Activated CD4-positive, alpha-beta memory T cell treated with anti-CD3 and anti-CD28 coated beads for 36 hours (primary cell): ENCODE data around the gene YWHAB. TPM values are rescaled to one million over a fixed set of nuclear protein-coding genes. Genes with fewer than 3 reads are reported as not detected.

Experiments used
- CTCF ChIA-PET: fragments of 350-600 bp; sonication (Branson Sonifier 250); formaldehyde crosslinking; loops from one replicate; lab custom pipeline; 2021; ENCODE audit warnings: antibody characterized with exemption, inconsistent platforms; lab: Charles Lee
- POLR2A ChIA-PET: fragments of 350-600 bp; sonication (Branson Sonifier 250); formaldehyde crosslinking; loops from one replicate; lab custom pipeline; 2021; ENCODE audit warnings: antibody characterized with exemption; lab: Charles Lee
- DNase-seq: peaks from one replicate; pipeline ENCODE4 v3.0.0-alpha.2; 2020
- H3K27ac Mint-ChIP-seq: one replicate; pipeline ENCODE4 v1.8.0; 2021; ENCODE audit warnings: mixed read lengths
- H3K27me3 Mint-ChIP-seq: one replicate; pipeline ENCODE4 v1.8.0; 2021; ENCODE audit warnings: mixed read lengths
- H3K36me3 Mint-ChIP-seq: one replicate; pipeline ENCODE4 v1.8.0; 2021; ENCODE audit warnings: mixed read lengths
- H3K4me1 Mint-ChIP-seq: one replicate; pipeline ENCODE4 v1.8.0; 2021; ENCODE audit warnings: low read depth, mixed read lengths
- H3K4me3 Mint-ChIP-seq: one replicate; pipeline ENCODE4 v1.8.0; 2021; ENCODE audit warnings: mild to moderate bottlenecking, mixed read lengths
- H3K9me3 Mint-ChIP-seq: one replicate; pipeline ENCODE4 v1.8.0; 2021; ENCODE audit warnings: mixed read lengths
- intact Hi-C: fragments of 100-400 bp; cut with micrococcal nuclease; formaldehyde crosslinking; loops from one replicate; pipeline ENCODE4 v1.15.1; 2023
- total RNA-seq, 2 experiments: library from RNA; stranded (reverse); gene quantifications; one replicate each; pipeline ENCODE4 v1.2.3, GENCODE V29; 2021

YWHAB gene
- total RNA-seq, 2 experiments from 2014 or later = 280 to 284 TPM

- intact Hi-C loops = no loop called here
- no peak for DNase-seq
- no peak overlapping the region for H3K4me3 Mint-ChIP-seq
- H3K27me3 Mint-ChIP-seq = no peaks in the 10 kb centered on the region
- no peak overlapping the region for H3K27ac Mint-ChIP-seq
- peaks cover 12% of the 10 kb centered on the region for H3K4me1 Mint-ChIP-seq
- H3K9me3 Mint-ChIP-seq = no peaks in the 10 kb centered on the region
- POLR2A ChIA-PET = interaction anchor here (0.6 to 1.3 kb wide), 3 partner anchors 19 to 450 kb away, joined by 3 read pairs; no protein-coding TSS in a partner anchor
- CTCF ChIA-PET = interaction anchor here (0.6 to 1.0 kb wide), 4 partner anchors 16 to 100 kb away, joined by 3 to 6 read pairs (median 4); no protein-coding TSS in a partner anchor
- peaks cover 47% of the 10 kb centered on the region for H3K36me3 Mint-ChIP-seq
Measured at GRCh38 chr20:44942264-44942973, 56.9 kb downstream of the YWHAB start.

GRCh38 chr20:44943828-44944227, 58.3 kb downstream of the YWHAB start:
- H3K4me1 Mint-ChIP-seq = peaks cover 12% of the 10 kb centered on the region
- DNase-seq = no peak
- intact Hi-C loops = no loop called here
- H3K4me3 Mint-ChIP-seq = no peak overlapping the region
- H3K27ac Mint-ChIP-seq = no peak overlapping the region
- ChIA-PET POLR2A (no interaction called here), CTCF (no interaction called here)
- H3K36me3 Mint-ChIP-seq = peaks cover 50% of the 10 kb centered on the region
- no peaks in the 10 kb centered on the region for H3K9me3 Mint-ChIP-seq
- H3K27me3 Mint-ChIP-seq = no peaks in the 10 kb centered on the region

DNA sequence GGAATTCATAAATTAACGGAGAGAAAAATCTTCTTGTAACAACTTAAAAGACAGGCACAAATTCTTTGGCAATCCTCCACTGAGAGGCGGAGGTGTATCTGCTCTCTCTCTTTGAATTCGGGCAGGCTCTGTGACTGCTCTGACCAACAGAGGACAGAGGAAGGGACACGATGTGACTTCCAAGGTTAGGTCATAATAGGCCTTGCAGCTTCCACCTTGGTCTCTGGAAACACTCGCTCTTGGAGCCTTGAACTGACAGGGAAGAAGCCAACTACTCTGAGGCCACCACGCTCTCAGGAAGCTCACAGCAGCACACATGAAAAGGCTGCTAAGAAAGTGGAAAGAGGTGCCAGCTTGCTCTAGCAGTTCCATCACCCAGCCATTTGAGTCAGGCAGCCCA, 59.8 kb downstream of the YWHAB start:
- CTCF ChIA-PET = interaction anchor here (0.7 kb wide), 1 partner anchor 285 kb away, joined by 4 read pairs; no protein-coding TSS in a partner anchor
- Mint-ChIP-seq H3K4me3 (no peak overlapping the region), H3K36me3 (peaks cover 55% of the 10 kb centered on the region)

GRCh38 chr20:44946271-44946852, 60.9 kb downstream of the YWHAB start:
- DNase-seq = no peak
- Mint-ChIP-seq H3K4me1 (peaks cover 2% of the 10 kb centered on the region), H3K9me3 (no peaks in the 10 kb centered on the region), H3K4me3 (no peak overlapping the region), H3K27ac (peak overlapping the region; percentile 3), H3K36me3 (peaks cover 62% of the 10 kb centered on the region), H3K27me3 (no peaks in the 10 kb centered on the region)
- ChIA-PET CTCF (interaction anchor here (0.6 kb wide), 1 partner anchor 428 kb away, joined by 4 read pairs; no protein-coding TSS in a partner anchor), POLR2A (no interaction called here)
- intact Hi-C loops = no loop called here

More for the DNA sequence above, 59.8 kb downstream of the YWHAB start:
- no peak for DNase-seq
- peaks cover 7% of the 10 kb centered on the region for H3K4me1 Mint-ChIP-seq
- POLR2A ChIA-PET = no interaction called here
- no peak overlapping the region for H3K27ac Mint-ChIP-seq
- no peaks in the 10 kb centered on the region for H3K9me3 Mint-ChIP-seq
- intact Hi-C loops = no loop called here
- no peaks in the 10 kb centered on the region for H3K27me3 Mint-ChIP-seq

DNA sequence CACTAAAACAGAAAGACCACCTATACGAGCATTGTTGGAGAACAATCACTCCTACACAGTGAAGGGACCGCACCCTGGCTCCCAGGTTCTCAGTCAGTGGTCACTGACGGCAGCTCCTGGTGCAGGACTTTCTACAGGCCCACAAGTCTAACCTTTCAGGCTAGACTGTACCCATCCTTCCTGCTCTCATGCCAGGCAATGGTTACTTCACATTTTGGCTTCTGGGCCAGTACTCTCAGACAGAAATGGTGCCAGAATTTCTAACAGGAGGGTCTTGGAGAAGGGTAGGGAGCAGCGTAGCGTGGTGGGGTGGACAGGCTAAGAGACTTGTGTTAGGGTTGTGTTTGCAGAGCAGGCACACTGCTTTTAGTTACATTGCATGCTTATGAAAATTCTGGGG, 62.6 kb downstream of the YWHAB start:
- ChIA-PET POLR2A (no interaction called here), CTCF (no interaction called here)
- H3K27ac Mint-ChIP-seq = peak overlapping the region; percentile 9
- H3K9me3 Mint-ChIP-seq = no peaks in the 10 kb centered on the region
- peaks cover 7% of the 10 kb centered on the region for H3K4me1 Mint-ChIP-seq
- intact Hi-C loops = no loop called here
- no peaks in the 10 kb centered on the region for H3K27me3 Mint-ChIP-seq
- no peak overlapping the region for H3K4me3 Mint-ChIP-seq
- DNase-seq = no peak
- peaks cover 66% of the 10 kb centered on the region for H3K36me3 Mint-ChIP-seq

DNA sequence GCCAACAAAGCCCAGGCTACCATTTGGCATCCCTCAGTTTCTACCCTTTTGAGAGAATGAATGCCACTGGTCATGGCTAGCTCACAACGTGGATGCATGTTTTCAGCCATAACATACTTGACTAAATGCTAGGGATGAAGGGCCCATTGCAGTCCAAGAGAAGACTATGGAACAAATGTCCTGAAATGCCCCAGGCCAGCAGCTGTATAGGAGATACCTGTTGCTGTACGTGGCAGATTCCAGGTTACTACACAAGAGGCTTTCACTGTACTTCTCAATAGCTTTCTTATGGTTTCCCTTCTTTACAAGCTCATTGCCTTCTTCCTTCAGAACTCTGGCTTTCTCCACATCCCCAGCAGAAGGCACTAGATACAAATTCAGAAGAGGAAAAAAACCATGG, 63.0 kb downstream of the YWHAB start:
- peaks cover 70% of the 10 kb centered on the region for H3K36me3 Mint-ChIP-seq

GRCh38 chr20:44950368-44950767, 64.9 kb downstream of the YWHAB start:
- ChIA-PET POLR2A (no interaction called here), CTCF (no interaction called here)
- H3K4me1 Mint-ChIP-seq = peaks cover 7% of the 10 kb centered on the region
- DNase-seq = no peak
- no peak overlapping the region for H3K27ac Mint-ChIP-seq
- no peaks in the 10 kb centered on the region for H3K9me3 Mint-ChIP-seq
- H3K27me3 Mint-ChIP-seq = no peaks in the 10 kb centered on the region
- no peak overlapping the region for H3K4me3 Mint-ChIP-seq
- intact Hi-C loops = no loop called here
- H3K36me3 Mint-ChIP-seq = peaks cover 74% of the 10 kb centered on the region

More for the DNA sequence above, 63.0 kb downstream of the YWHAB start:
- Mint-ChIP-seq H3K4me1 (peaks cover 7% of the 10 kb centered on the region), H3K9me3 (no peaks in the 10 kb centered on the region), H3K27me3 (no peaks in the 10 kb centered on the region), H3K27ac (peak overlapping the region; percentile 9), H3K4me3 (no peak overlapping the region)
- intact Hi-C loops = no loop called here
- ChIA-PET POLR2A (no interaction called here), CTCF (no interaction called here)
- no peak for DNase-seq

GRCh38 chr20:44952731-44953130, 67.2 kb downstream of the YWHAB start:
- POLR2A ChIA-PET = interaction anchor here (0.8 kb wide), 1 partner anchor 11 kb away, joined by 3 read pairs; no protein-coding TSS in a partner anchor
- Mint-ChIP-seq H3K27ac (peak overlapping the region; percentile 2), H3K4me3 (no peak overlapping the region), H3K27me3 (no peaks in the 10 kb centered on the region), H3K4me1 (peaks cover 11% of the 10 kb centered on the region), H3K36me3 (peaks cover 79% of the 10 kb centered on the region), H3K9me3 (no peaks in the 10 kb centered on the region)
- CTCF ChIA-PET = interaction anchor here (1.2 kb wide), 1 partner anchor 142 kb away, joined by 3 read pairs; no protein-coding TSS in a partner anchor
- intact Hi-C loops = no loop called here
- no peak for DNase-seq

DNA sequence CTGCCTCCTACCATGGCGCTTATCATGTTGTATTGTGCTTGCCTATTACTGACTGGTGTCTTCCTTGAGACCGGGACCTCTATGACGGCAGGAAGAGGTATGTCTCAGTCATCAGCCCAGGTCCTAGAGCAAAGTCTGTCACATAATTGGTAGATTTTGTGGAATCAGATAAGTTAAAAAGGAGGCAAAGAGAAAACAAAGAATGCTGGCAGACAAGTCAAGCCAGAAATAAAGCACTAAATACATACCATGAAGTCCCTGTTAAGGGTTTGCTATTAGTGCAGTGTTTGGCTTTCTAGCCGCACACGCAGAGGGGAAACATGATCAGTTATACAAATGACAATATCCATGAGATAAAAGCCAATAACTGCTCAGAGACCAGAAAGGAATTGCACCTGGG, 68.7 kb downstream of the YWHAB start:
- POLR2A ChIA-PET = no interaction called here
- CTCF ChIA-PET = no interaction called here
- Mint-ChIP-seq H3K36me3 (peaks cover 79% of the 10 kb centered on the region), H3K27ac (no peak overlapping the region), H3K27me3 (no peaks in the 10 kb centered on the region), H3K4me1 (peaks cover 25% of the 10 kb centered on the region), H3K9me3 (no peaks in the 10 kb centered on the region), H3K4me3 (no peak overlapping the region)
- intact Hi-C loops = no loop called here
- DNase-seq = no peak

DNA sequence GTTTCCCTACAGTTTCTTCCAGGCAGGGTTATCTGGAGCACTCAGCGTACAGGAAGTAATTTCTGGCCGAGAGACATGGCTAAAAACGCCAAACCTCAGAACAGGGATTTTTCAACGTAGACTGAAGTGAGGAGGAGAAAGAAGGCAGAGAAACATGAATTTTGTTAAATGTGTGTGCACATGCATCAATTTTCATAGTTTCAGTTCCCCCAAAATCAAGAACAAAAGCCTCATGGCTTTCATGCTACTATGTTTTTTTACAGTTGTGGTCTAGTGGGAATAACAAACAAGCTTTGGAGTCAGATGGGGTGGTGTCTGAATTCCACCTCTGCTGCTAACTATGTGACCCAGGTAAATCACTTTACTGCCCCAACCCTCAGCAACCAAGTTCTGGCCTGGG, 69.8 kb downstream of the YWHAB start:
- Mint-ChIP-seq H3K4me1 (peaks cover 30% of the 10 kb centered on the region), H3K9me3 (no peaks in the 10 kb centered on the region), H3K27ac (no peak overlapping the region), H3K36me3 (peaks cover 76% of the 10 kb centered on the region), H3K4me3 (no peak overlapping the region), H3K27me3 (no peaks in the 10 kb centered on the region)
- intact Hi-C loops = no loop called here
- DNase-seq = no peak
- ChIA-PET POLR2A (no interaction called here), CTCF (no interaction called here)

DNA sequence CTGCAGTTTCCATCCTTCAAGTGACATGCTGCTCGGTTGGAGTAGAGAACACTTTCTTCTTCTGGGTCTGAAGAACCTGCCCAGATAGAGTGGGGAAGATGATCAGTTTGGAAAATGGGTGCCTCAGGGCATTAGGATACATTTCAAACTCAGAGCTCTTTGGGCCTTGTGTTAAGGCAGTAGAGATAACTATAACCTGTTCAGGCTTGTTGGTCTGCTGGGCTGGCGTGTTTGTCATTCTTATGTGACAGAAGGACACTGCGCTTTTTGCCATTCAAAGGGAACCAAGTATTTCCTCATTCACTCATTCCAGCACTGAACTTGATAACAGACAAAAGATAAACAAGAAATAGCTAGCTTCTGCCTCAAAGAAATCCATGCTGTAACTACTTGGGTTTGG, 70.9 kb downstream of the YWHAB start:
- Mint-ChIP-seq H3K27me3 (no peaks in the 10 kb centered on the region), H3K4me3 (no peak overlapping the region), H3K36me3 (peaks cover 66% of the 10 kb centered on the region), H3K4me1 (peaks cover 41% of the 10 kb centered on the region), H3K27ac (no peak overlapping the region), H3K9me3 (no peaks in the 10 kb centered on the region)
- CTCF ChIA-PET = no interaction called here
- DNase-seq = no peak
- POLR2A ChIA-PET = no interaction called here
- intact Hi-C loops = no loop called here
